Endothelial cell of umbilical vein (primary cell): ENCODE data around the gene COX7C. TPM values are rescaled to one million over a fixed set of nuclear protein-coding genes. Genes with fewer than 3 reads are reported as not detected.

Source experiments
- BruUV-seq: library from RNA; stranded (reverse); fragments of 400-500 nt; replicated peaks from 2 replicates; lab custom pipeline; 2021; lab: Mats Ljungman, UMichigan
- CTCF ChIA-PET: fragments of 300-600, 350-600 bp; sonication (Branson Sonifier 250); formaldehyde crosslinking; loops from one replicate; lab custom pipeline; 2021; ENCODE audit warnings: antibody characterized with exemption, inconsistent platforms; lab: Charles Lee
- POLR2A ChIA-PET: fragments of 300-600, 350-600 bp; sonication (Branson Sonifier 250); formaldehyde crosslinking; loops from one replicate; lab custom pipeline; 2021; ENCODE audit warnings: antibody characterized with exemption, inconsistent platforms; lab: Charles Lee
- DNase-seq: peaks from one replicate; pipeline ENCODE4 v3.0.0-alpha.2; 2011; ENCODE audit warnings: low read depth, low spot score
- FAIRE-seq: peaks from 2 replicates; lab custom pipeline; 2011; peaks lifted over from hg19 to GRCh38; lab: Jason Lieb, UNC
- H2AFZ ChIP-seq: 2 replicates; pipeline ENCODE4 v1.6.0; 2012; ENCODE audit warnings: low read depth, low read length, control low read depth, inconsistent platforms
- H3K27ac ChIP-seq: 2 replicates; pipeline ENCODE4 v1.5.1; 2011; ENCODE audit warnings: low read depth, mild to moderate bottlenecking, control low read depth, low read length, moderate library complexity; ENCODE audit not compliant: insufficient read depth
- H3K27me3 ChIP-seq, 2 experiments: 2 replicates each; pipeline versions ENCODE4 v1.6.0 to v1.6.1; 2011; ENCODE audit warnings: low read length in 2 of 2, mixed read lengths in 1 of 2; ENCODE audit not compliant: control insufficient read depth in 2 of 2, insufficient read depth in 2 of 2
- H3K36me3 ChIP-seq, 2 experiments: 2 replicates in 1 of 2; 3 replicates in 1 of 2; pipeline ENCODE4 v1.5.1; 2011; ENCODE audit warnings: low read length in 2 of 2, mild to moderate bottlenecking in 1 of 2, moderate library complexity in 1 of 2; ENCODE audit not compliant: control insufficient read depth in 2 of 2, insufficient read depth in 2 of 2; ENCODE audit errors: extremely low read depth in 1 of 2
- H3K4me1 ChIP-seq: 3 replicates; pipeline ENCODE4 v1.5.1; 2011; ENCODE audit warnings: mild to moderate bottlenecking, low read length; ENCODE audit not compliant: control insufficient read depth, insufficient read depth; ENCODE audit errors: extremely low read depth
- H3K4me2 ChIP-seq: 2 replicates; pipeline ENCODE4 v1.6.1; 2011; ENCODE audit warnings: low read length, control low read depth, mixed read lengths; ENCODE audit not compliant: insufficient read depth
- H3K4me3 ChIP-seq, 3 experiments: fragments of 200-600 bp in 1 of 3; sonication (generic), shearing (Covaris generic) in 1 of 3; replicated peaks in 1 of 3; 2 replicates each; pipeline ENCODE4 v1.5.1; 2011 to 2016; ENCODE audit warnings: control low read depth in 3 of 3, low read length in 3 of 3, mild to moderate bottlenecking in 2 of 3, inconsistent platforms in 1 of 3, low read depth in 1 of 3, moderate library complexity in 1 of 3; ENCODE audit not compliant: insufficient read depth in 1 of 3
- H3K79me2 ChIP-seq: 2 replicates; pipeline ENCODE4 v1.6.0; 2012; ENCODE audit warnings: low read length, inconsistent platforms; ENCODE audit not compliant: control insufficient read depth, insufficient read depth
- H3K9ac ChIP-seq: replicated peaks from 2 replicates; pipeline ENCODE3; 2011; ENCODE audit warnings: low read length, control low read depth; ENCODE audit not compliant: insufficient read depth; ENCODE audit errors: extremely low read depth
- H3K9me1 ChIP-seq: replicated peaks from 3 replicates; pipeline ENCODE4 v1.6.0; 2011; ENCODE audit warnings: mild to moderate bottlenecking, low read length; ENCODE audit not compliant: control insufficient read depth, insufficient read depth; ENCODE audit errors: extremely low read depth
- H3K9me3 ChIP-seq: replicated peaks from 2 replicates; pipeline ENCODE4 v1.5.1; 2012; ENCODE audit warnings: low read length, inconsistent platforms; ENCODE audit not compliant: control insufficient read depth, insufficient read depth
- H4K20me1 ChIP-seq: replicated peaks from 2 replicates; pipeline ENCODE3; 2011; ENCODE audit warnings: mild to moderate bottlenecking, low read length; ENCODE audit not compliant: control insufficient read depth, insufficient read depth; ENCODE audit errors: extremely low read depth
- CTCF ChIP-seq, 2 donors: IDR thresholded peaks; 1 replicate in 1 of 2; 2 replicates in 1 of 2; pipeline ENCODE4 v1.5.1; 2011; ENCODE audit warnings: low read length in 2 of 2, mild to moderate bottlenecking in 2 of 2, moderate library complexity in 2 of 2, control low read depth in 1 of 2, inconsistent platforms in 1 of 2, low read depth in 1 of 2; ENCODE audit not compliant: insufficient read depth in 1 of 2; ENCODE audit errors: extremely low read depth in 1 of 2
- EZH2 ChIP-seq: IDR thresholded peaks from 2 replicates; pipeline ENCODE4 v1.6.1; 2012; ENCODE audit warnings: borderline replicate concordance, low read depth, mild to moderate bottlenecking, moderate library complexity, low read length, inconsistent platforms; ENCODE audit not compliant: severe bottlenecking
- FOS ChIP-seq: IDR thresholded peaks from 2 replicates; pipeline ENCODE4 v1.6.1; 2011; ENCODE audit warnings: mild to moderate bottlenecking, low read length, moderate library complexity, borderline replicate concordance; ENCODE audit not compliant: insufficient read depth
- JUN ChIP-seq: IDR thresholded peaks from 2 replicates; pipeline ENCODE4 v1.6.1; 2011; ENCODE audit warnings: borderline replicate concordance, low read depth; ENCODE audit not compliant: insufficient read length, insufficient read depth
- MAX ChIP-seq: IDR thresholded peaks from 2 replicates; pipeline ENCODE4 v1.6.1; 2011; ENCODE audit not compliant: insufficient read depth, insufficient read length
- MYC ChIP-seq: IDR thresholded peaks from one replicate; pipeline ENCODE4 v1.6.1; 2011; ENCODE audit warnings: mild to moderate bottlenecking, low read depth, low read length
- POLR2AphosphoS5 ChIP-seq: IDR thresholded peaks from 2 replicates; pipeline ENCODE4 v1.6.1; 2012; ENCODE audit warnings: low read depth, mild to moderate bottlenecking, control low read depth, low read length, moderate library complexity; ENCODE audit not compliant: insufficient read depth
- dilution Hi-C: fragments of 300-500 bp; cut with MboI; formaldehyde crosslinking; loops from one replicate; pipeline ENCODE4 v1.15.0; 2019; ENCODE audit warnings: low sequenced_read_pairs; ENCODE audit not compliant: extremely low pct_ligation_motif_present
- intact Hi-C: fragments of 100-400 bp; cut with micrococcal nuclease; formaldehyde crosslinking; loops from one replicate; pipeline ENCODE4 v1.10.0; 2022
- polyA plus RNA-seq, 4 experiments: library from polyadenylated mRNA; depleted of rRNA in 3 of 4; stranded (reverse) in 3 of 4; unstranded in 1 of 4; fragments of >200 nt; gene quantifications; 2 replicates each; pipeline versions ENCODE4 v1.2.1 to v1.2.3, GENCODE V29; 2011 to 2012; ENCODE audit warnings: missing spikeins in 1 of 4
- total RNA-seq: library from RNA; stranded (reverse); gene quantifications from 2 replicates; pipeline ENCODE4 v1.2.3, GENCODE V29; 2021

Gene COX7C
- total and polyA plus RNA-seq, 2 donors (not counting 3 experiments of a cell fraction or from before 2014, with no cell fraction given): 383 to 476 TPM

GRCh38 chr5:86644843-86645242 lies 27.1 kb downstream of the COX7C start:
- TF ChIP-seq CTCF (IDR thresholded peaks at IDR 0.05; ENCODE audit: extremely low read depth in 1 of 2, insufficient read depth in 1 of 2, low read depth in 1 of 2, low read length in 2 of 2) (no peak), JUN (no peak), FOS (no peak), EZH2 (no peak), POLR2AphosphoS5 (no peak), MYC (no peak), MAX (no peak)
- Histone ChIP-seq H3K9me1 (no peaks in the 10 kb centered on the region), H3K27me3 (no peaks in the 10 kb centered on the region), H3K4me3 (no peak overlapping the region), H3K79me2 (no peaks in the 10 kb centered on the region), H2AFZ (no peak overlapping the region), H3K4me1 (no peaks in the 10 kb centered on the region), H3K9me3 (no peaks in the 10 kb centered on the region), H4K20me1 (no peaks in the 10 kb centered on the region), H3K9ac (no peak overlapping the region), H3K27ac (no peak overlapping the region), H3K36me3 (no peaks in the 10 kb centered on the region), H3K4me2 (no peak overlapping the region)
- POLR2A ChIA-PET: interaction anchor here (0.7 kb wide), 1 partner anchor 266 kb away, joined by 3 read pairs; no protein-coding TSS in a partner anchor
- no peak for DNase-seq
- FAIRE-seq: no peak
- CTCF ChIA-PET: no interaction called here
- dilution Hi-C loops (no loop called here), intact Hi-C loops (no loop called here)
- no TSS peak for BruUV-seq
